ENCODE data around the gene KRTAP10-3.

KRTAP10-3 gene

GRCh38 chr21:44519346-44520325, 39.0 kb downstream of the KRTAP10-3 start:
- no peak for DNase-seq (ENCODE audit: low read depth in 2 of 2, low spot score in 1 of 2)

- DNase-seq (ENCODE audit: low read depth in 2 of 2, low spot score in 1 of 2) = no peak
These were observed 39.9 kb downstream of the KRTAP10-3 start for GRCh38 chr21:44518686-44519085.

- no peak for DNase-seq (ENCODE audit: low read depth in 2 of 2, low spot score in 1 of 2)
These were observed 41.3 kb downstream of the KRTAP10-3 start for GRCh38 chr21:44517175-44517899.

- no peak for DNase-seq (ENCODE audit: low read depth in 2 of 2, low spot score in 1 of 2)
These were observed 41.8 kb downstream of the KRTAP10-3 start for GRCh38 chr21:44516828-44517174.

GRCh38 chr21:44516342-44516741, 42.3 kb downstream of the KRTAP10-3 start:
- DNase-seq (ENCODE audit: low read depth in 2 of 2, low spot score in 1 of 2) = no peak

GRCh38 chr21:44515359-44516165, 43.0 kb downstream of the KRTAP10-3 start:
- DNase-seq (ENCODE audit: low read depth in 2 of 2, low spot score in 1 of 2) = no peak

GRCh38 chr21:44514746-44515358, 43.7 kb downstream of the KRTAP10-3 start:
- no peak for DNase-seq (ENCODE audit: low read depth in 2 of 2, low spot score in 1 of 2)

- DNase-seq (ENCODE audit: low read depth in 2 of 2, low spot score in 1 of 2) = no peak
These were observed 44.4 kb downstream of the KRTAP10-3 start for GRCh38 chr21:44514218-44514520.

GRCh38 chr21:44513389-44514217, 45.0 kb downstream of the KRTAP10-3 start:
- DNase-seq (ENCODE audit: low read depth in 2 of 2, low spot score in 1 of 2) = no peak

GRCh38 chr21:44512496-44513388, 45.9 kb downstream of the KRTAP10-3 start:
- no peak for DNase-seq (ENCODE audit: low read depth in 2 of 2, low spot score in 1 of 2)

GRCh38 chr21:44511938-44512275, 46.7 kb downstream of the KRTAP10-3 start:
- DNase-seq (ENCODE audit: low read depth in 2 of 2, low spot score in 1 of 2) = no peak

GRCh38 chr21:44511219-44511937, 47.2 kb downstream of the KRTAP10-3 start:
- DNase-seq (ENCODE audit: low read depth in 2 of 2, low spot score in 1 of 2) = no peak

GRCh38 chr21:44510508-44511218, 47.9 kb downstream of the KRTAP10-3 start:
- peak; percentile 48 to 58 for DNase-seq (ENCODE audit: low read depth in 2 of 2, low spot score in 1 of 2)

- DNase-seq (ENCODE audit: low read depth in 2 of 2, low spot score in 1 of 2) = no peak
These were observed 48.5 kb downstream of the KRTAP10-3 start for GRCh38 chr21:44510109-44510507.

GRCh38 chr21:44509539-44509938, 49.1 kb downstream of the KRTAP10-3 start:
- no peak for DNase-seq (ENCODE audit: low read depth in 2 of 2, low spot score in 1 of 2)

- DNase-seq (ENCODE audit: low read depth in 2 of 2, low spot score in 1 of 2) = no peak
These were observed 49.7 kb downstream of the KRTAP10-3 start for GRCh38 chr21:44508711-44509445.

- DNase-seq (ENCODE audit: low read depth in 2 of 2, low spot score in 1 of 2) = no peak
These were observed 50.2 kb downstream of the KRTAP10-3 start for GRCh38 chr21:44508426-44508710.
